H9 (cell line): Measurements from ENCODE around the gene F11R. TPM values are rescaled to one million over a fixed set of nuclear protein-coding genes. Genes with fewer than 3 reads are reported as not detected.
A peak's percentile ranks its signal among the peaks of the same experiment; 100 is the strongest.

ENCODE experiments used
- DNase-seq: peaks from one replicate; pipeline ENCODE4 v3.0.0-alpha.2; 2017
- H2AFZ ChIP-seq: one replicate; pipeline ENCODE4 v1.6.1; 2013; ENCODE audit warnings: mild to moderate bottlenecking, low read length, control low read depth, moderate library complexity
- H2AK5ac ChIP-seq: 2 replicates; pipeline ENCODE4 v1.6.1; 2013; ENCODE audit warnings: low read length, control low read depth, mixed read lengths; ENCODE audit not compliant: insufficient read length
- H2BK120ac ChIP-seq: one replicate; pipeline ENCODE4 v1.6.1; 2013; ENCODE audit warnings: low read depth, mild to moderate bottlenecking, low read length, control low read depth, inconsistent platforms; ENCODE audit not compliant: poor library complexity, severe bottlenecking
- H2BK12ac ChIP-seq: 2 replicates; pipeline ENCODE4 v1.6.1; 2013; ENCODE audit warnings: low read length, control low read depth, mixed read lengths, low read depth; ENCODE audit not compliant: insufficient read length
- H2BK15ac ChIP-seq: 2 replicates; pipeline ENCODE4 v1.6.1; 2013; ENCODE audit warnings: low read depth, low read length, control low read depth
- H2BK20ac ChIP-seq: one replicate; pipeline ENCODE4 v1.6.1; 2013; ENCODE audit warnings: low read depth, mild to moderate bottlenecking, low read length, control low read depth, inconsistent platforms; ENCODE audit not compliant: poor library complexity, severe bottlenecking
- H2BK5ac ChIP-seq: 2 replicates; pipeline ENCODE4 v1.6.1; 2013; ENCODE audit warnings: low read length, control low read depth, mixed read lengths; ENCODE audit not compliant: insufficient read length
- H3K14ac ChIP-seq: 2 replicates; pipeline ENCODE4 v1.6.1; 2013; ENCODE audit warnings: low read length, control low read depth; ENCODE audit not compliant: insufficient read depth
- H3K18ac ChIP-seq: 2 replicates; pipeline ENCODE4 v1.6.1; 2013; ENCODE audit warnings: low read depth, mild to moderate bottlenecking, mixed read lengths, low read length, control low read depth; ENCODE audit not compliant: insufficient read length
- H3K23ac ChIP-seq: 2 replicates; pipeline ENCODE4 v1.6.1; 2013; ENCODE audit warnings: low read length, control low read depth, mixed read lengths, low read depth; ENCODE audit not compliant: insufficient read length
- H3K23me2 ChIP-seq: 2 replicates; pipeline ENCODE4 v1.6.1; 2013; ENCODE audit warnings: low read depth, mild to moderate bottlenecking, mixed read lengths, low read length, control low read depth; ENCODE audit not compliant: insufficient read length, poor library complexity, severe bottlenecking
- H3K27ac ChIP-seq: 2 replicates; pipeline ENCODE4 v1.5.1; 2013; ENCODE audit warnings: low read length, control low read depth, mixed read lengths, low read depth; ENCODE audit not compliant: insufficient read length
- H3K27me3 ChIP-seq: 2 replicates; pipeline ENCODE4 v1.6.1; 2013; ENCODE audit warnings: low read length, control low read depth, inconsistent platforms; ENCODE audit not compliant: insufficient read depth
- H3K4ac ChIP-seq: 2 replicates; pipeline ENCODE4 v1.6.1; 2013; ENCODE audit warnings: low read depth, mild to moderate bottlenecking, control low read depth, inconsistent platforms, low read length, moderate library complexity
- H3K4me1 ChIP-seq: 2 replicates; pipeline ENCODE4 v1.6.1; 2013; ENCODE audit warnings: low read length, control low read depth, inconsistent platforms; ENCODE audit not compliant: insufficient read depth
- H3K4me2 ChIP-seq: 2 replicates; pipeline ENCODE4 v1.6.1; 2013; ENCODE audit warnings: low read length, control low read depth, mixed read lengths; ENCODE audit not compliant: insufficient read length, insufficient read depth
- H3K56ac ChIP-seq: 2 replicates; pipeline ENCODE4 v1.6.1; 2013; ENCODE audit warnings: low read depth, mild to moderate bottlenecking, mixed read lengths, low read length, control low read depth; ENCODE audit not compliant: insufficient read length
- H3K79me1 ChIP-seq: 2 replicates; pipeline ENCODE4 v1.6.1; 2013; ENCODE audit warnings: low read depth, mild to moderate bottlenecking, moderate library complexity, low read length, control low read depth, inconsistent platforms; ENCODE audit not compliant: insufficient read depth, poor library complexity, severe bottlenecking
- H3K79me2 ChIP-seq: 2 replicates; pipeline ENCODE4 v1.6.1; 2013; ENCODE audit warnings: low read length, control low read depth, inconsistent platforms; ENCODE audit not compliant: insufficient read depth
- H3K9ac ChIP-seq: 2 replicates; pipeline ENCODE4 v1.6.1; 2013; ENCODE audit warnings: low read length, control low read depth, mixed read lengths; ENCODE audit not compliant: insufficient read length; ENCODE audit errors: extremely low read depth
- H3K9me3 ChIP-seq: one replicate; pipeline ENCODE4 v1.6.1; 2013; ENCODE audit warnings: low read depth, low read length, inconsistent platforms; ENCODE audit not compliant: control insufficient read depth
- H3T11ph ChIP-seq: one replicate; pipeline ENCODE4 v1.6.1; 2013; ENCODE audit warnings: mild to moderate bottlenecking, low read length, control low read depth, inconsistent platforms
- H4K20me1 ChIP-seq: one replicate; pipeline ENCODE4 v1.6.1; 2013; ENCODE audit not compliant: control insufficient read depth, insufficient read length, insufficient read depth
- H4K5ac ChIP-seq: 2 replicates; pipeline ENCODE4 v1.6.1; 2013; ENCODE audit warnings: low read depth, mild to moderate bottlenecking, mixed read lengths, low read length, control low read depth; ENCODE audit not compliant: insufficient read length
- H4K8ac ChIP-seq: replicated peaks from 2 replicates; pipeline ENCODE4 v1.6.1; 2013; ENCODE audit warnings: low read length, control low read depth, mixed read lengths, low read depth; ENCODE audit not compliant: insufficient read length
- H4K91ac ChIP-seq: 2 replicates; pipeline ENCODE4 v1.6.1; 2013; ENCODE audit warnings: low read depth, mild to moderate bottlenecking, moderate library complexity, mixed read lengths, low read length, control low read depth; ENCODE audit not compliant: insufficient read length
- H3K27ac Mint-ChIP-seq, 3 experiments: 2 replicates in 2 of 3; 3 replicates in 1 of 3; pipeline ENCODE4 v1.8.0; 2020 to 2021; ENCODE audit warnings: mixed read lengths in 3 of 3, mild to moderate bottlenecking in 1 of 3, moderate library complexity in 1 of 3
- H3K27me3 Mint-ChIP-seq: 2 replicates; pipeline ENCODE4 v1.8.0; 2021; ENCODE audit warnings: low read depth, mild to moderate bottlenecking, moderate library complexity, mixed read lengths
- H3K36me3 Mint-ChIP-seq, 3 experiments: 2 replicates in 2 of 3; 3 replicates in 1 of 3; pipeline ENCODE4 v1.8.0; 2020 to 2021; ENCODE audit warnings: low read depth in 3 of 3, mixed read lengths in 3 of 3; ENCODE audit not compliant: insufficient read depth in 1 of 3
- H3K4me1 Mint-ChIP-seq, 2 experiments: 2 replicates each; pipeline ENCODE4 v1.8.0; 2020; ENCODE audit warnings: mixed read lengths in 2 of 2
- H3K4me3 Mint-ChIP-seq, 2 experiments: 2 replicates in 1 of 2; 3 replicates in 1 of 2; pipeline ENCODE4 v1.8.0; 2020 to 2021; ENCODE audit warnings: mild to moderate bottlenecking in 2 of 2, mixed read lengths in 2 of 2, moderate library complexity in 1 of 2
- H3K9me3 Mint-ChIP-seq, 2 experiments: 2 replicates in 1 of 2; 3 replicates in 1 of 2; pipeline ENCODE4 v1.8.0; 2020; ENCODE audit warnings: mild to moderate bottlenecking in 2 of 2, mixed read lengths in 2 of 2, moderate library complexity in 1 of 2
- CTCF ChIP-seq: fragments of 200-600 bp; sonication (generic); conservative IDR thresholded peaks from 3 replicates; pipeline ENCODE4 v1.8.0; 2021; ENCODE audit warnings: antibody characterized with exemption, mild to moderate bottlenecking
- WGBS: extraction: QIAGEN DNeasy Blood & Tissue Kit; methylation state at CpG from one replicate; pipeline ENCODE4 v1.1.7; 2013; ENCODE audit warnings: missing lambda C conversion rate, low lambda C conversion rate, mixed read lengths; ENCODE audit not compliant: insufficient read length; ENCODE audit errors: extremely low coverage; 5-methylcytosine and 5-hydroxymethylcytosine counted together
- total RNA-seq: library from RNA; stranded (reverse); gene quantifications from 2 replicates; pipeline ENCODE4 v1.2.1, GENCODE V29; 2021

Gene F11R
- total RNA-seq, 1 experiment from 2014 or later: 174 TPM

GRCh38 chr1:161059293-161059692 is 38.3 kb upstream of the F11R start:
- Histone ChIP-seq H4K5ac (no peak overlapping the region), H3K79me2 (no peaks in the 10 kb centered on the region), H2BK20ac (no peak overlapping the region), H3K23me2 (no peaks in the 10 kb centered on the region), H3K14ac (no peak overlapping the region), H3K27ac (no peak overlapping the region), H3K4me1 (no peaks in the 10 kb centered on the region; the same call in 1 of the 2 replicates), H3T11ph (no peak overlapping the region), H3K56ac (no peak overlapping the region), H3K4me2 (no peak overlapping the region), H2BK120ac (no peak overlapping the region), H2AK5ac (no peak overlapping the region), H3K27me3 (no peaks in the 10 kb centered on the region; the same call in 1 of the 2 replicates), H2BK12ac (no peak overlapping the region), H3K4ac (no peak overlapping the region), H3K18ac (no peak overlapping the region), H3K9me3 (no peaks in the 10 kb centered on the region), H2BK15ac (no peak overlapping the region), H4K8ac (no peak overlapping the region), H2BK5ac (no peak overlapping the region), H3K9ac (no peak overlapping the region), H3K23ac (no peak overlapping the region), H4K91ac (no peak overlapping the region), H2AFZ (no peak overlapping the region), H4K20me1 (no peaks in the 10 kb centered on the region), H3K79me1 (no peaks in the 10 kb centered on the region)
- peak overlapping the region in 1 of 3 experiments; percentile 80; a peak in 2 of 7 replicates for H3K27ac Mint-ChIP-seq
- H3K9me3 Mint-ChIP-seq: no peaks in the 10 kb centered on the region
- peaks cover 8 to 16% of the 10 kb centered on the region in 2 experiments for H3K4me1 Mint-ChIP-seq
- H3K4me3 Mint-ChIP-seq: no peak overlapping the region
- H3K36me3 Mint-ChIP-seq: no peaks in the 10 kb centered on the region
- H3K27me3 Mint-ChIP-seq: peaks cover 3% of the 10 kb centered on the region
- TF ChIP-seq CTCF: no peak
- DNase-seq: no peak
- WGBS: no CpG with 5 or more reads among the region's 6 CpGs
